ENCODE results near the gene OR52A1.

GRCh38 chr11:5178046-5178837, 23.7 kb upstream of the OR52A1 start:
- TF ChIP-seq POLR2A (IDR thresholded peaks at IDR 0.05) (no peak), POLR2AphosphoS5 (IDR thresholded peaks at IDR 0.05) (no peak)
- TF ChIP-seq, protein P1, sequence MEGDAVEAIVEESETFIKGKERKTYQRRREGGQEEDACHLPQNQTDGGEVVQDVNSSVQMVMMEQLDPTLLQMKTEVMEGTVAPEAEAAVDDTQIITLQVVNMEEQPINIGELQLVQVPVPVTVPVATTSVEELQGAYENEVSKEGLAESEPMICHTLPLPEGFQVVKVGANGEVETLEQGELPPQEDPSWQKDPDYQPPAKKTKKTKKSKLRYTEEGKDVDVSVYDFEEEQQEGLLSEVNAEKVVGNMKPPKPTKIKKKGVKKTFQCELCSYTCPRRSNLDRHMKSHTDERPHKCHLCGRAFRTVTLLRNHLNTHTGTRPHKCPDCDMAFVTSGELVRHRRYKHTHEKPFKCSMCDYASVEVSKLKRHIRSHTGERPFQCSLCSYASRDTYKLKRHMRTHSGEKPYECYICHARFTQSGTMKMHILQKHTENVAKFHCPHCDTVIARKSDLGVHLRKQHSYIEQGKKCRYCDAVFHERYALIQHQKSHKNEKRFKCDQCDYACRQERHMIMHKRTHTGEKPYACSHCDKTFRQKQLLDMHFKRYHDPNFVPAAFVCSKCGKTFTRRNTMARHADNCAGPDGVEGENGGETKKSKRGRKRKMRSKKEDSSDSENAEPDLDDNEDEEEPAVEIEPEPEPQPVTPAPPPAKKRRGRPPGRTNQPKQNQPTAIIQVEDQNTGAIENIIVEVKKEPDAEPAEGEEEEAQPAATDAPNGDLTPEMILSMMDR (IDR thresholded peaks at IDR 0.05) = no peak
